HepG2 (cell line): ENCODE results near the gene MAP1B. TPM values are rescaled to one million over a fixed set of nuclear protein-coding genes. Genes with fewer than 3 reads are reported as not detected.

Experiments
- ATAC-seq: fragments of 200-7000 bp; cut with Tn5 transposase; 3 replicates; pipeline ENCODE4 v1.9.1; 2020; ENCODE audit warnings: mild to moderate bottlenecking, moderate library complexity
- BruUV-seq: library from RNA; stranded (reverse); fragments of 400-500 nt; replicated peaks from 2 replicates; lab custom pipeline; 2021; lab: Mats Ljungman, UMichigan
- CTCF ChIA-PET: fragments of 300-600 bp; formaldehyde crosslinking; extraction: SDS; loops from one replicate; lab custom pipeline; 2021; ENCODE audit warnings: low total read pairs, inconsistent platforms, low intra/inter-chr PET ratio; lab: Yijun Ruan, JAX
- POLR2A ChIA-PET: fragments of 350-600 bp; sonication (Branson Sonifier 250); formaldehyde crosslinking; loops from one replicate; lab custom pipeline; 2020; ENCODE audit warnings: antibody characterized with exemption, inconsistent platforms; lab: Yijun Ruan, JAX
- DNase-seq: peaks from one replicate; pipeline ENCODE4 v3.0.0-alpha.2; 2015; ENCODE audit warnings: low spot score
- FAIRE-seq: peaks from 3 replicates; lab custom pipeline; 2011; peaks lifted over from hg19 to GRCh38; lab: Jason Lieb, UNC
- H2AFZ ChIP-seq: one replicate; pipeline ENCODE4 v1.6.1; 2011; ENCODE audit warnings: low read length, inconsistent platforms
- H3K27ac ChIP-seq: fragments of 300-600 bp; 3 replicates; pipeline ENCODE4 v1.8.0; 2011; ENCODE audit warnings: mixed run types, mild to moderate bottlenecking, mixed read lengths, low read length, inconsistent platforms; ENCODE audit not compliant: insufficient read depth; ENCODE audit errors: extremely low read length
- H3K27me3 ChIP-seq, 2 experiments: fragments of 200-600 bp in 1 of 2; 2 replicates in 1 of 2; 3 replicates in 1 of 2; pipeline versions ENCODE4 v1.6.0 to v1.8.0; 2011; ENCODE audit warnings: low read length in 2 of 2, mild to moderate bottlenecking in 2 of 2, moderate library complexity in 2 of 2, inconsistent platforms in 1 of 2; ENCODE audit not compliant: insufficient read depth in 2 of 2, control insufficient read depth in 1 of 2
- H3K36me3 ChIP-seq, 2 experiments: fragments of 200-600 bp in 1 of 2; replicated peaks in 1 of 2; 2 replicates in 1 of 2; 3 replicates in 1 of 2; pipeline versions ENCODE4 v1.5.1 to v1.8.0; 2011; ENCODE audit warnings: low read length in 2 of 2, inconsistent platforms in 1 of 2; ENCODE audit not compliant: insufficient read depth in 2 of 2, control insufficient read depth in 1 of 2
- H3K4me1 ChIP-seq: 2 replicates; pipeline ENCODE4 v1.5.1; 2012; ENCODE audit warnings: low read length, inconsistent platforms; ENCODE audit not compliant: insufficient read depth
- H3K4me2 ChIP-seq: 2 replicates; pipeline ENCODE4 v1.6.0; 2011; ENCODE audit warnings: low read depth, low read length, inconsistent platforms
- H3K4me3 ChIP-seq, 3 experiments: fragments of 200-600 bp in 1 of 3; sonication (generic), shearing (Covaris generic) in 1 of 3; replicated peaks in 1 of 3; 2 replicates each; pipeline ENCODE4 v1.5.1; 2011 to 2016; ENCODE audit warnings: low read length in 3 of 3, inconsistent platforms in 2 of 3, low read depth in 2 of 3, mild to moderate bottlenecking in 2 of 3, control low read depth in 1 of 3, mixed read lengths in 1 of 3; ENCODE audit not compliant: insufficient read depth in 1 of 3
- H3K79me2 ChIP-seq: one replicate; pipeline ENCODE4 v1.6.1; 2011; ENCODE audit warnings: low read length, inconsistent platforms; ENCODE audit not compliant: insufficient read depth
- H3K9ac ChIP-seq: 2 replicates; pipeline ENCODE4 v1.6.0; 2011; ENCODE audit warnings: mild to moderate bottlenecking, low read depth, low read length, inconsistent platforms; ENCODE audit not compliant: insufficient read depth
- H3K9me3 ChIP-seq: 2 replicates; pipeline ENCODE4 v1.5.1; 2012; ENCODE audit warnings: mild to moderate bottlenecking, low read length
- H4K20me1 ChIP-seq: 2 replicates; pipeline ENCODE4 v1.6.0; 2011; ENCODE audit warnings: inconsistent platforms, mild to moderate bottlenecking, low read length, moderate library complexity; ENCODE audit not compliant: insufficient read depth
- ATAD3A ChIP-seq: sonication (generic); formaldehyde crosslinking; IDR thresholded peaks from 2 replicates; pipeline ENCODE4 v1.4.0; 2020; ENCODE audit warnings: missing genetic modification reagents
- CBFB ChIP-seq: sonication (generic); formaldehyde crosslinking; IDR thresholded peaks from 2 replicates; pipeline ENCODE4 v1.4.0; 2020; ENCODE audit warnings: missing genetic modification reagents
- HES4 ChIP-seq: sonication (generic); formaldehyde crosslinking; IDR thresholded peaks from 2 replicates; pipeline ENCODE4 v1.9.0; 2021; ENCODE audit warnings: mild to moderate bottlenecking, missing genetic modification reagents, borderline replicate concordance
- KDM3A ChIP-seq: IDR thresholded peaks from 2 replicates; pipeline ENCODE4 v1.6.1; 2018; ENCODE audit warnings: low read depth, missing compliant biosample characterization
- KLF12 ChIP-seq: sonication (generic); formaldehyde crosslinking; IDR thresholded peaks from 2 replicates; pipeline ENCODE4 v1.4.0; 2020; ENCODE audit warnings: missing genetic modification reagents, borderline replicate concordance
- KMT2A ChIP-seq: sonication (generic); formaldehyde crosslinking; IDR thresholded peaks from 2 replicates; pipeline ENCODE4 v1.4.0; 2020; ENCODE audit warnings: missing genetic modification reagents
- PAF1 ChIP-seq: IDR thresholded peaks from 2 replicates; pipeline ENCODE4 v1.6.1; 2016; ENCODE audit warnings: missing genetic modification reagents, missing compliant biosample characterization
- TEAD3 ChIP-seq: optimal IDR thresholded peaks from 2 replicates; pipeline ENCODE3; 2016; ENCODE audit warnings: borderline replicate concordance
- ZBTB1 ChIP-seq: sonication (generic); formaldehyde crosslinking; IDR thresholded peaks from 2 replicates; pipeline ENCODE4 v1.4.0; 2020; ENCODE audit warnings: missing genetic modification reagents, borderline replicate concordance
- ZBTB21 ChIP-seq: sonication (generic); formaldehyde crosslinking; IDR thresholded peaks from 2 replicates; pipeline ENCODE4 v1.4.0; 2020; ENCODE audit warnings: missing genetic modification reagents
- ZBTB7A ChIP-seq: sonication (generic); formaldehyde crosslinking; IDR thresholded peaks from 2 replicates; pipeline ENCODE4 v1.8.0; 2022; ENCODE audit warnings: mild to moderate bottlenecking, missing genetic modification reagents
- ZFX ChIP-seq: sonication (generic); formaldehyde crosslinking; IDR thresholded peaks from 2 replicates; pipeline ENCODE4 v1.4.0; 2020; ENCODE audit warnings: mild to moderate bottlenecking, low read depth, missing genetic modification reagents, moderate library complexity
- ZMAT3 ChIP-seq: sonication (generic); formaldehyde crosslinking; conservative IDR thresholded peaks from 2 replicates; pipeline ENCODE4 v1.7.0; 2021; ENCODE audit warnings: missing genetic modification reagents
- ZNF432 ChIP-seq: sonication (generic); formaldehyde crosslinking; IDR thresholded peaks from 2 replicates; pipeline ENCODE4 v1.5.0; 2020; ENCODE audit warnings: missing genetic modification reagents, mild to moderate bottlenecking, borderline replicate concordance
- ZNF496 ChIP-seq: sonication (generic); formaldehyde crosslinking; IDR thresholded peaks from 2 replicates; pipeline ENCODE4 v1.8.1; 2023; ENCODE audit warnings: mild to moderate bottlenecking, moderate library complexity, missing genetic modification reagents; ENCODE audit not compliant: insufficient replicate concordance
- ZNF564 ChIP-seq: sonication (generic); formaldehyde crosslinking; IDR thresholded peaks from 2 replicates; pipeline ENCODE4 v1.8.1; 2023; ENCODE audit warnings: mild to moderate bottlenecking, missing genetic modification reagents
- ZNF614 ChIP-seq: IDR thresholded peaks from 2 replicates; pipeline ENCODE4 v1.6.1; 2018; ENCODE audit warnings: missing biosample characterization, missing genetic modification reagents, inconsistent platforms, borderline replicate concordance
- WGBS: methylation state at CpG from one replicate; pipeline ENCODE4 v1.1.6; 2017; ENCODE audit warnings: low lambda C conversion rate; 5-methylcytosine and 5-hydroxymethylcytosine counted together
- in situ Hi-C: cut with HindIII; loops from 2 replicates; pipeline ENCODE4 v1.10.0; 2017; ENCODE audit warnings: low pct_unique_long_range_greater_than_20kb; ENCODE audit not compliant: extremely low pct_ligation_motif_present
- intact Hi-C: fragments of 100-400 bp; cut with micrococcal nuclease; formaldehyde crosslinking; loops from one replicate; pipeline ENCODE4 v1.10.0; 2022; ENCODE audit not compliant: unreplicated experiment
- polyA plus RNA-seq, 8 experiments: library from polyadenylated mRNA; depleted of rRNA in 3 of 8; stranded (reverse) in 7 of 8; unstranded in 1 of 8; fragments of >200 nt; fragmentation: Illumina TruSeq in 4 of 8; extraction: Trizol in 4 of 8; gene quantifications; 2 replicates each; pipeline versions ENCODE4 v1.2.1 to v1.2.3, GENCODE V29; 2011 to 2016; ENCODE audit warnings: low read depth in 4 of 8, missing spikeins in 1 of 8, mixed read lengths in 1 of 8; ENCODE audit not compliant: insufficient read depth in 1 of 8
- total RNA-seq, 5 experiments: library from RNA; depleted of rRNA; stranded (reverse); fragments of >200 nt; fragmentation: Illumina TruSeq; extraction: Trizol; gene quantifications; 2 replicates each; pipeline ENCODE4 v1.2.3, GENCODE V29; 2016; ENCODE audit warnings: low read depth in 1 of 5

The MAP1B gene
- total and polyA plus RNA-seq, 2 of the 13 experiments (the other 11 are each of a cell fraction or from before 2014, with no cell fraction given) = 3.3 to 6.2 TPM

DNA sequence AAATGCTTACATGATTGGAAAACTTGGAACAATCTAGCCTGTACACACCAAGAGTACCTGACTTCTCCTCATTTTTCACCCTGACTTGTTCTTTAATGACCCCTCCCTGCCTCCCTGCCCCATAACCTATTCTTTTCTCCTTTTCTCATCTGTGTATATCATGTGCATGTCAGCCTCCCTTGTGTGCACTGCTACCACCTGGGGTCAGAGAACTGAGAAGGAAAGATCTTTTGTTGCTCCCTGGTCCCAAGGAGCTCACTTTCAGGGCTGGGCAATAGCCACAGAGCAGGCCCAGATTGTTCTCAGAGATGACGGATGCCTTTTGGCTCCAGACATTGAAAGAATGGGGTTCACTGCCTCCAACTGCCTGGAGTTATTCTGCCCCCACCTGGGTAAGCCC is 5.1 kb downstream of the MAP1B start:
- no peaks in the 10 kb centered on the region for H3K36me3 ChIP-seq
- 82% methylated on average over 1 of the region's 1 CpG for WGBS
- TF ChIP-seq PAF1 (CRISPR knock-in tag) (no peak), HES4 (CRISPR knock-in tag) (no peak), ZBTB7A (CRISPR knock-in tag) (no peak), CBFB (no peak), TEAD3 (CRISPR knock-in tag) (no peak), KDM3A (CRISPR knock-in tag) (no peak), ZFX (CRISPR knock-in tag) (no peak), KMT2A (CRISPR knock-in tag) (no peak), ZNF564 (CRISPR knock-in tag) (no peak), ZNF496 (CRISPR knock-in tag) (no peak), ZBTB1 (no peak), ATAD3A (CRISPR knock-in tag) (no peak), ZBTB21 (CRISPR knock-in tag) (no peak), ZMAT3 (CRISPR knock-in tag) (no peak), ZNF432 (CRISPR knock-in tag) (no peak), KLF12 (CRISPR knock-in tag) (no peak), ZNF614 (CRISPR knock-in tag) (no peak)
- H3K9me3 ChIP-seq = no peaks in the 10 kb centered on the region
- no TSS peak for BruUV-seq
- H4K20me1 ChIP-seq = no peaks in the 10 kb centered on the region
- H3K27me3 ChIP-seq = peaks cover 0 to 6% of the 10 kb centered on the region in 2 experiments; a peak in 1 of 5 replicates
- no peak overlapping the region for H3K27ac ChIP-seq
- in situ Hi-C loops = no loop called here
- peaks cover 8% of the 10 kb centered on the region; the same call in 1 of the 2 replicates for H3K4me1 ChIP-seq
- H3K4me2 ChIP-seq = no peak overlapping the region
- ATAC-seq = no peak
- H2AFZ ChIP-seq = no peak overlapping the region
- intact Hi-C loops = no loop called here
- POLR2A ChIA-PET = no interaction called here
- no peak overlapping the region for H3K4me3 ChIP-seq
- DNase-seq = no peak
- H3K9ac ChIP-seq = no peak overlapping the region
- no peaks in the 10 kb centered on the region for H3K79me2 ChIP-seq
- FAIRE-seq = no peak
- CTCF ChIA-PET = no interaction called here
